Keratinocyte (primary cell): ENCODE data around the gene RNF115. TPM values are rescaled to one million over a fixed set of nuclear protein-coding genes. Genes with fewer than 3 reads are reported as not detected.
"Not testable (repeated sequence)": the region's sequence is repeated elsewhere in the genome, so short reads cannot be mapped to it uniquely, and the experiment has no call there.

Source experiments
- DNase-seq: peaks from one replicate; pipeline ENCODE4 v3.0.0-alpha.2; 2011; ENCODE audit warnings: low read depth, missing footprints, low spot score
- FAIRE-seq: peaks from 2 replicates; lab custom pipeline; 2011; peaks lifted over from hg19 to GRCh38; lab: Jason Lieb, UNC
- H2AFZ ChIP-seq: 2 replicates; pipeline ENCODE4 v1.6.0; 2012; ENCODE audit warnings: low read length, control low read depth, inconsistent platforms; ENCODE audit not compliant: control insufficient read depth
- H3K27ac ChIP-seq: 2 replicates; pipeline ENCODE4 v1.5.1; 2011; ENCODE audit warnings: low read length; ENCODE audit not compliant: control insufficient read depth, insufficient read depth
- H3K27me3 ChIP-seq: 3 replicates; pipeline ENCODE4 v1.6.0; 2011; ENCODE audit warnings: low read length; ENCODE audit not compliant: control insufficient read depth, insufficient read depth; ENCODE audit errors: extremely low read depth
- H3K36me3 ChIP-seq, 2 experiments: 2 replicates in 1 of 2; 3 replicates in 1 of 2; pipeline ENCODE4 v1.5.1; 2011; ENCODE audit warnings: low read length in 2 of 2, mild to moderate bottlenecking in 1 of 2; ENCODE audit not compliant: control insufficient read depth in 2 of 2, insufficient read depth in 2 of 2; ENCODE audit errors: extremely low read depth in 1 of 2
- H3K4me1 ChIP-seq: 3 replicates; pipeline ENCODE4 v1.5.1; 2011; ENCODE audit warnings: low read length; ENCODE audit not compliant: control insufficient read depth, insufficient read depth; ENCODE audit errors: extremely low read depth
- H3K4me2 ChIP-seq: 3 replicates; pipeline ENCODE4 v1.6.0; 2011; ENCODE audit warnings: low read depth, low read length; ENCODE audit not compliant: control insufficient read depth, insufficient read depth; ENCODE audit errors: extremely low read depth
- H3K4me3 ChIP-seq, 3 experiments: fragments of 200-600 bp in 1 of 3; sonication (generic) in 1 of 3; 2 replicates in 2 of 3; 3 replicates in 1 of 3; pipeline ENCODE4 v1.5.1; 2011 to 2016; ENCODE audit warnings: low read length in 3 of 3, mild to moderate bottlenecking in 3 of 3, control low read depth in 2 of 3, inconsistent platforms in 1 of 3, low read depth in 1 of 3, mixed read lengths in 1 of 3, mixed run types in 1 of 3, moderate library complexity in 1 of 3; ENCODE audit not compliant: control insufficient read depth in 2 of 3, insufficient read depth in 2 of 3; ENCODE audit errors: extremely low read depth in 1 of 3
- H3K79me2 ChIP-seq: 2 replicates; pipeline ENCODE4 v1.6.0; 2012; ENCODE audit warnings: low read length; ENCODE audit not compliant: control insufficient read depth, insufficient read depth
- H3K9ac ChIP-seq: 3 replicates; pipeline ENCODE4 v1.6.0; 2011; ENCODE audit warnings: low read length; ENCODE audit not compliant: control insufficient read depth, insufficient read depth; ENCODE audit errors: extremely low read depth
- H3K9me1 ChIP-seq: 3 replicates; pipeline ENCODE4 v1.6.0; 2011; ENCODE audit warnings: low read length; ENCODE audit not compliant: control insufficient read depth, insufficient read depth; ENCODE audit errors: extremely low read depth
- H3K9me3 ChIP-seq: 2 replicates; pipeline ENCODE4 v1.5.1; 2012; ENCODE audit warnings: low read depth, low read length; ENCODE audit not compliant: control insufficient read depth
- H4K20me1 ChIP-seq: 3 replicates; pipeline ENCODE4 v1.6.0; 2011; ENCODE audit warnings: low read length; ENCODE audit not compliant: control insufficient read depth, insufficient read depth; ENCODE audit errors: extremely low read depth
- EZH2 ChIP-seq: IDR thresholded peaks from one replicate; pipeline ENCODE4 v1.6.1; 2012; ENCODE audit warnings: inconsistent platforms, mild to moderate bottlenecking, low read length, moderate library complexity
- dilution Hi-C: fragments of 300-500 bp; cut with MboI; formaldehyde crosslinking; loops from one replicate; pipeline ENCODE4 v1.7.0; 2020; ENCODE audit warnings: low sequenced_read_pairs; ENCODE audit not compliant: extremely low pct_ligation_motif_present
- polyA plus RNA-seq, 5 experiments: library from polyadenylated mRNA; depleted of rRNA in 3 of 5; stranded (reverse) in 3 of 5; stranded (forward) in 1 of 5; unstranded in 1 of 5; fragments of >200 nt; gene quantifications; 1 replicate in 1 of 5; 2 replicates in 3 of 5; 3 replicates in 1 of 5; pipeline versions ENCODE4 v1.2.1 to v1.2.3, GENCODE V29; 2011 to 2012; ENCODE audit warnings: missing spikeins in 2 of 5, low read depth in 1 of 5, low replicate concordance in 1 of 5
- TF ChIP-seq, protein P1 (sequence below), 3 experiments: IDR thresholded peaks in 1 of 3; conservative IDR thresholded peaks in 1 of 3; optimal IDR thresholded peaks in 1 of 3; 2 replicates in 2 of 3; 3 replicates in 1 of 3; pipeline versions ENCODE3 to v1.5.1; 2011; ENCODE audit warnings: low read length in 3 of 3, mild to moderate bottlenecking in 3 of 3, moderate library complexity in 2 of 3, control low read depth in 1 of 3, inconsistent platforms in 1 of 3; ENCODE audit not compliant: insufficient read depth in 2 of 3; ENCODE audit errors: extremely low read depth in 1 of 3

RNF115 gene
- polyA plus RNA-seq, 1 donor (not counting 4 experiments of a cell fraction or from before 2014, with no cell fraction given), result 10.1 TPM

DNA sequence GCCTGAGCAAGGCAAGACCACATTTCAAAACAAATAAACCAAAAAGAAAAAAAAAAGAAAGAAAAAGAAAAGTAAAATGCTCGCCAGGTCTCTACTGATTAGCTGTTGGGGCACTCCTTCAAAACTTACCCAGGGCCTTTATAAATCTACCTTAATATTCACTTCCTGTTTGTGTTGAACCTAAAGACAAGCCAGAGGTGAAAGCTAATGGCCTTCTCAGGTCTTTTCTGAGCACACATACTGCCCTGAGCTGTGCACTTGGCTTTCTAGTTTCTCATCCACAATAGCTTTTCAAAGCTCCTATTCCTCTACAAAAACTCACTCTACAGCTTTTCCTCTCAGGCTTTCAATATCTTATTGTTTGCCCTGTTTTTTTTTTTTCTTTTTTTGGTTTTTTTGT is 50.5 kb downstream of the RNF115 start:
- TF ChIP-seq, protein P1, sequence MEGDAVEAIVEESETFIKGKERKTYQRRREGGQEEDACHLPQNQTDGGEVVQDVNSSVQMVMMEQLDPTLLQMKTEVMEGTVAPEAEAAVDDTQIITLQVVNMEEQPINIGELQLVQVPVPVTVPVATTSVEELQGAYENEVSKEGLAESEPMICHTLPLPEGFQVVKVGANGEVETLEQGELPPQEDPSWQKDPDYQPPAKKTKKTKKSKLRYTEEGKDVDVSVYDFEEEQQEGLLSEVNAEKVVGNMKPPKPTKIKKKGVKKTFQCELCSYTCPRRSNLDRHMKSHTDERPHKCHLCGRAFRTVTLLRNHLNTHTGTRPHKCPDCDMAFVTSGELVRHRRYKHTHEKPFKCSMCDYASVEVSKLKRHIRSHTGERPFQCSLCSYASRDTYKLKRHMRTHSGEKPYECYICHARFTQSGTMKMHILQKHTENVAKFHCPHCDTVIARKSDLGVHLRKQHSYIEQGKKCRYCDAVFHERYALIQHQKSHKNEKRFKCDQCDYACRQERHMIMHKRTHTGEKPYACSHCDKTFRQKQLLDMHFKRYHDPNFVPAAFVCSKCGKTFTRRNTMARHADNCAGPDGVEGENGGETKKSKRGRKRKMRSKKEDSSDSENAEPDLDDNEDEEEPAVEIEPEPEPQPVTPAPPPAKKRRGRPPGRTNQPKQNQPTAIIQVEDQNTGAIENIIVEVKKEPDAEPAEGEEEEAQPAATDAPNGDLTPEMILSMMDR (optimal IDR thresholded peaks at IDR 0.05 in 1 of 3, IDR thresholded peaks at IDR 0.05 in 1 of 3, conservative IDR thresholded peaks at IDR 0.05 in 1 of 3; ENCODE audit: extremely low read depth in 1 of 3, insufficient read depth in 2 of 3, low read length in 3 of 3), result no peak
- TF ChIP-seq EZH2, result no peak
- FAIRE-seq (no peak), DNase-seq (no peak)
- H3K9ac ChIP-seq, result no peak overlapping the region
- H3K9me1 ChIP-seq, result no peaks in the 10 kb centered on the region
- H3K27ac ChIP-seq, result no peak overlapping the region
- no peaks in the 10 kb centered on the region for H4K20me1 ChIP-seq
- H3K4me2 ChIP-seq, result no peak overlapping the region
- no peak overlapping the region for H3K4me3 ChIP-seq
- H3K9me3 ChIP-seq, result no peaks in the 10 kb centered on the region
- H3K79me2 ChIP-seq, result no peaks in the 10 kb centered on the region
- no peaks in the 10 kb centered on the region for H3K4me1 ChIP-seq
- dilution Hi-C loops, result no loop called here
- H3K36me3 ChIP-seq, result peaks cover 0 to 4% of the 10 kb centered on the region in 2 experiments
- no peak overlapping the region for H2AFZ ChIP-seq
- H3K27me3 ChIP-seq, result no peaks in the 10 kb centered on the region

- Histone ChIP-seq H3K9me1 (no peaks in the 10 kb centered on the region), H3K9ac (no peak overlapping the region), H3K9me3 (no peaks in the 10 kb centered on the region), H3K27ac (no peak overlapping the region), H3K36me3 (peaks cover 0 to 4% of the 10 kb centered on the region in 2 experiments), H2AFZ (no peak overlapping the region), H4K20me1 (no peaks in the 10 kb centered on the region), H3K4me3 (no peak overlapping the region), H3K4me2 (no peak overlapping the region), H3K27me3 (no peaks in the 10 kb centered on the region), H3K79me2 (no peaks in the 10 kb centered on the region), H3K4me1 (no peaks in the 10 kb centered on the region)
- TF ChIP-seq EZH2, result no peak
- TF ChIP-seq, protein P1 (optimal IDR thresholded peaks at IDR 0.05 in 1 of 3, IDR thresholded peaks at IDR 0.05 in 1 of 3, conservative IDR thresholded peaks at IDR 0.05 in 1 of 3; ENCODE audit: extremely low read depth in 1 of 3, insufficient read depth in 2 of 3, low read length in 3 of 3), result no peak
- no peak for DNase-seq
- dilution Hi-C loops, result no loop called here
- no peak for FAIRE-seq
Observed at GRCh38 chr1:145771056-145771455, 52.8 kb downstream of the RNF115 start.

GRCh38 chr1:145768004-145768403 is 55.9 kb downstream of the RNF115 start:
- FAIRE-seq, H3K9me1 ChIP-seq, H3K36me3 ChIP-seq, H3K9ac ChIP-seq, DNase-seq, H3K4me3 ChIP-seq, dilution Hi-C loops, H3K27ac ChIP-seq, H3K27me3 ChIP-seq, H4K20me1 ChIP-seq, H3K4me1 ChIP-seq, H2AFZ ChIP-seq, H3K9me3 ChIP-seq, H3K4me2 ChIP-seq, H3K79me2 ChIP-seq: not testable (repeated sequence)

DNA sequence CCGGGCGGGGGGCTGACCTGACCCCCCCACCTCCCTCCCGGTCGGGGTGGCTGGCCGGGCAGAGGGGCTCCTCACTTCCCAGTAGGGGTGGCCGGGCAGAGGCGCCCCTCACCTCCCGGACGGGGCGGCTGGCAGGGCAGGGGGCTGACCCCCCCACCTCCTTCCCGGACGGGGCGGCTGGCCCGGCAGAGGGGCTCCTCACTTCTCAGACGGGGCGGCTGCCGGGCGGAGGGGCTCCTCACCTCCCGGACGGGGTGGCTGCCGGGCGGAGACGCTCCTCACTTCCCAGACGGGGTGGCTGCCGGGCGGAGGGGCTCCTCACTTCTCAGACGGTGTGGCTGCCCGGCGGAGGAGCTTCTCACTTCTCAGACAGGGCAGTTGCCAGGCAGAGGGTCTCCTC is 57.0 kb downstream of the RNF115 start:
- H3K9me1 ChIP-seq, H2AFZ ChIP-seq, H3K9me3 ChIP-seq, H3K36me3 ChIP-seq, H3K4me2 ChIP-seq, H3K9ac ChIP-seq, DNase-seq, H3K27me3 ChIP-seq, H3K27ac ChIP-seq, dilution Hi-C loops, H3K4me3 ChIP-seq, FAIRE-seq, H3K4me1 ChIP-seq, H4K20me1 ChIP-seq, H3K79me2 ChIP-seq: not testable (repeated sequence)
